Measurements from ENCODE around the gene TMEM39B. TPM values are rescaled to one million over a fixed set of nuclear protein-coding genes. Genes with fewer than 3 reads are reported as not detected.
A peak's percentile ranks its signal among the peaks of the same experiment; 100 is the strongest.

TMEM39B gene
- total and polyA plus RNA-seq, 8 donors = 5.1 to 11.8 (median 6.2) TPM

- H3K9me3 ChIP-seq = no peaks in the 10 kb centered on the region
- no peak overlapping the region for H3K27ac ChIP-seq
Measured at GRCh38 chr1:32091176-32091575, 18.4 kb downstream of the TMEM39B start.

DNA sequence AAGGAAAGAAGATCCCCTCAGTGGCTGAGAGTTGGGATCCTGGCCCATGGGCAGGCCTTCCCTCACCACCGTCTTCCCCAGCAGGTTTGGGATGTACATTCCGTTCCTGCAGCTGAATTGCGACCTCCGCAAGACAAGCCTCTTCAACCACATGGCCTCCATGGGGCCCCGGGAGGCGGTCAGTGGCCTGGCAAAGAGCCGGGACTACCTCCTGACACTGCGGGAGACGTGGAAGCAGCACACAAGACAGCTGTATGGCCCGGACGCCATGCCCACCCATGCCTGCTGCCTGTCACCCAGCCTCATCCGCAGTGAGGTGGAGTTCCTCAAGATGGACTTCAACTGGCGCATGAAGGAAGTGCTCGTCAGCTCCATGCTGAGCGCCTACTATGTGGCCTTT lies 18.9 kb downstream of the TMEM39B start:
- 91 to 99% methylated on average over 13 to 15 of the region's 15 CpGs for WGBS, 2 donors
- FAIRE-seq (no peak), DNase-seq (peak in 1 of 6 donors; percentile 49), ATAC-seq (no peak)
- Histone ChIP-seq H3K4me1 (no peaks in the 10 kb centered on the region), H3K4me3 (no peak overlapping the region), H3K36me3 (peaks cover 0 to 5% (median 0%) of the 10 kb centered on the region in 3 donors), H3K27ac (no peak overlapping the region), H3K9me3 (no peaks in the 10 kb centered on the region), H3K27me3 (no peaks in the 10 kb centered on the region)
- TF ChIP-seq, protein P1, sequence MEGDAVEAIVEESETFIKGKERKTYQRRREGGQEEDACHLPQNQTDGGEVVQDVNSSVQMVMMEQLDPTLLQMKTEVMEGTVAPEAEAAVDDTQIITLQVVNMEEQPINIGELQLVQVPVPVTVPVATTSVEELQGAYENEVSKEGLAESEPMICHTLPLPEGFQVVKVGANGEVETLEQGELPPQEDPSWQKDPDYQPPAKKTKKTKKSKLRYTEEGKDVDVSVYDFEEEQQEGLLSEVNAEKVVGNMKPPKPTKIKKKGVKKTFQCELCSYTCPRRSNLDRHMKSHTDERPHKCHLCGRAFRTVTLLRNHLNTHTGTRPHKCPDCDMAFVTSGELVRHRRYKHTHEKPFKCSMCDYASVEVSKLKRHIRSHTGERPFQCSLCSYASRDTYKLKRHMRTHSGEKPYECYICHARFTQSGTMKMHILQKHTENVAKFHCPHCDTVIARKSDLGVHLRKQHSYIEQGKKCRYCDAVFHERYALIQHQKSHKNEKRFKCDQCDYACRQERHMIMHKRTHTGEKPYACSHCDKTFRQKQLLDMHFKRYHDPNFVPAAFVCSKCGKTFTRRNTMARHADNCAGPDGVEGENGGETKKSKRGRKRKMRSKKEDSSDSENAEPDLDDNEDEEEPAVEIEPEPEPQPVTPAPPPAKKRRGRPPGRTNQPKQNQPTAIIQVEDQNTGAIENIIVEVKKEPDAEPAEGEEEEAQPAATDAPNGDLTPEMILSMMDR (IDR thresholded peaks at IDR 0.05) = no peak
- intact Hi-C loops (cut with DNase I) = no loop called here

More at GRCh38 chr1:32091176-32091575, 18.4 kb downstream of the TMEM39B start:
- no peak for FAIRE-seq
- H3K4me3 ChIP-seq = no peak overlapping the region
- no peak for ATAC-seq
- H3K27me3 ChIP-seq = no peaks in the 10 kb centered on the region
- H3K36me3 ChIP-seq = peaks cover 0 to 5% (median 0%) of the 10 kb centered on the region in 3 donors
- 96 to 97% methylated on average over 8 of the region's 8 CpGs for WGBS, 2 donors
- no peak for DNase-seq
- TF ChIP-seq, protein P1 (IDR thresholded peaks at IDR 0.05) = no peak
- intact Hi-C loops (cut with DNase I) = no loop called here
- H3K4me1 ChIP-seq = no peaks in the 10 kb centered on the region

GRCh38 chr1:32094746-32095521 lies 22.2 kb downstream of the TMEM39B start:
- Histone ChIP-seq H3K4me1 (no peaks in the 10 kb centered on the region), H3K4me3 (no peak overlapping the region), H3K36me3 (peaks cover 0 to 5% (median 0%) of the 10 kb centered on the region in 3 donors), H3K27me3 (no peaks in the 10 kb centered on the region), H3K9me3 (no peaks in the 10 kb centered on the region), H3K27ac (peak overlapping the region in 1 of 4 donors; percentile 35)
- no peak for FAIRE-seq
- TF ChIP-seq, protein P1 (IDR thresholded peaks at IDR 0.05) = no peak
- 65 to 67% methylated on average over 11 of the region's 11 CpGs for WGBS, 2 donors
- intact Hi-C loops (cut with DNase I) = no loop called here
- peak in 5 of 6 donors; percentile 71 to 92 (median 76) for DNase-seq
- ATAC-seq = peak; percentile 80 to 94 (median 92)

- peaks cover 0 to 4% (median 0%) of the 10 kb centered on the region in 3 donors for H3K36me3 ChIP-seq
Measured at GRCh38 chr1:32099426-32099825, 26.7 kb downstream of the TMEM39B start.

More at GRCh38 chr1:32099426-32099825, 26.7 kb downstream of the TMEM39B start:
- Histone ChIP-seq H3K27me3 (no peaks in the 10 kb centered on the region), H3K27ac (no peak overlapping the region), H3K4me3 (no peak overlapping the region), H3K9me3 (no peaks in the 10 kb centered on the region), H3K4me1 (no peaks in the 10 kb centered on the region)
- TF ChIP-seq, protein P1 (IDR thresholded peaks at IDR 0.05) = no peak
- no peak for FAIRE-seq
- WGBS, 2 donors = 87 to 95% methylated on average over 4 of the region's 4 CpGs
- DNase-seq = no peak
- intact Hi-C loops (cut with DNase I) = no loop called here
- ATAC-seq = no peak
